Measurements from ENCODE around the gene HNRNPA3. TPM values are rescaled to one million over a fixed set of nuclear protein-coding genes. Genes with fewer than 3 reads are reported as not detected.

HNRNPA3 gene
- total and polyA plus RNA-seq, 4 donors: 155 to 182 (median 166) TPM

DNA sequence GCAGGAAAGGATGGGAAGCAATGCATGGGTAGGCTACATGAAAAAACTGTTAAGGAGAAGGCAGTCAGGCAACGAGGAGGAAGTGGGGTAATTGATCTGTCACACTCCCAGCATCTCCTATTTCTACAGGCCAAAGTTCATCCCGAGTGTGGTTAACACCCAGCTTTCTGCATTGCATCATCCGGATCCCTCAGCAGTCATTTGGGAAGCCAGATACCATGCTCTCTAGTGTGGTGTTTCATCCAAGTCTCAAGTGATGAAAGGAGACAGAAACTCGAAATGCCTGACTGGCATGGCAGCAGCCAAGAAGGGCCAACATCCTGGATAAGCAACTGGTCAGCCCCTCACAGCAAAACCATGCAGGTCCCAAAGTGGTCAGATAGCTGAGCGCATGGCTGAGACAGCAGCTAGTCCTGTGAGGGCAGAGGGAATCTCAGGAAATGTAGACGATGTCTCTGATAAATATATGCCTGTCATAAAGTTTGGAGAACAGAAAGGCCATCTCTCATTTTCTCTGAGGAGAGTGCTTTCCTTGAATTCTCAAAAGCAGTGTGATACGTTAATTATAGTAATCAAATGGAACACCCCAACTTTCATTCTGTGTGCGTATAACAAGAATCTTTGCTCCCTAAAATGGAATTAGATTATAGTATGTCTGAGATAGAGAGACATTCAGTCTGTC lies 24.8 kb upstream of the HNRNPA3 start:
- TF ChIP-seq, protein P1, sequence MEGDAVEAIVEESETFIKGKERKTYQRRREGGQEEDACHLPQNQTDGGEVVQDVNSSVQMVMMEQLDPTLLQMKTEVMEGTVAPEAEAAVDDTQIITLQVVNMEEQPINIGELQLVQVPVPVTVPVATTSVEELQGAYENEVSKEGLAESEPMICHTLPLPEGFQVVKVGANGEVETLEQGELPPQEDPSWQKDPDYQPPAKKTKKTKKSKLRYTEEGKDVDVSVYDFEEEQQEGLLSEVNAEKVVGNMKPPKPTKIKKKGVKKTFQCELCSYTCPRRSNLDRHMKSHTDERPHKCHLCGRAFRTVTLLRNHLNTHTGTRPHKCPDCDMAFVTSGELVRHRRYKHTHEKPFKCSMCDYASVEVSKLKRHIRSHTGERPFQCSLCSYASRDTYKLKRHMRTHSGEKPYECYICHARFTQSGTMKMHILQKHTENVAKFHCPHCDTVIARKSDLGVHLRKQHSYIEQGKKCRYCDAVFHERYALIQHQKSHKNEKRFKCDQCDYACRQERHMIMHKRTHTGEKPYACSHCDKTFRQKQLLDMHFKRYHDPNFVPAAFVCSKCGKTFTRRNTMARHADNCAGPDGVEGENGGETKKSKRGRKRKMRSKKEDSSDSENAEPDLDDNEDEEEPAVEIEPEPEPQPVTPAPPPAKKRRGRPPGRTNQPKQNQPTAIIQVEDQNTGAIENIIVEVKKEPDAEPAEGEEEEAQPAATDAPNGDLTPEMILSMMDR (IDR thresholded peaks at IDR 0.05; ENCODE audit: control extremely low read depth, extremely low read depth): no peak
- no peaks in the 10 kb centered on the region for H3K9me3 ChIP-seq (ENCODE audit: control insufficient read depth in 4 of 4, insufficient read depth in 3 of 4, low read length in 3 of 4)
- H3K4me1 ChIP-seq (ENCODE audit: control insufficient read depth in 5 of 5, insufficient read depth in 5 of 5, low read length in 5 of 5): peaks cover 0 to 2% (median 0%) of the 10 kb centered on the region in 5 donors
- H3K36me3 ChIP-seq (ENCODE audit: control insufficient read depth in 4 of 4, insufficient read depth in 4 of 4, low read length in 4 of 4): no peaks in the 10 kb centered on the region
- no peak overlapping the region for H3K4me3 ChIP-seq
- DNase-seq: no peak
- no peak overlapping the region for H3K9ac ChIP-seq (ENCODE audit: insufficient read depth in 1 of 2, low read length in 2 of 2)
- ATAC-seq (ENCODE audit: insufficient read depth, low FRiP score): no peak
- no peaks in the 10 kb centered on the region for H3K27me3 ChIP-seq (ENCODE audit: control insufficient read depth in 3 of 3, insufficient read depth in 3 of 3, low read length in 2 of 3)
- WGBS, 2 donors: 65 to 69% methylated on average over 8 of the region's 8 CpGs
- no peak overlapping the region for H3K27ac ChIP-seq (ENCODE audit: low read depth in 1 of 2, low read length in 1 of 2)

DNA sequence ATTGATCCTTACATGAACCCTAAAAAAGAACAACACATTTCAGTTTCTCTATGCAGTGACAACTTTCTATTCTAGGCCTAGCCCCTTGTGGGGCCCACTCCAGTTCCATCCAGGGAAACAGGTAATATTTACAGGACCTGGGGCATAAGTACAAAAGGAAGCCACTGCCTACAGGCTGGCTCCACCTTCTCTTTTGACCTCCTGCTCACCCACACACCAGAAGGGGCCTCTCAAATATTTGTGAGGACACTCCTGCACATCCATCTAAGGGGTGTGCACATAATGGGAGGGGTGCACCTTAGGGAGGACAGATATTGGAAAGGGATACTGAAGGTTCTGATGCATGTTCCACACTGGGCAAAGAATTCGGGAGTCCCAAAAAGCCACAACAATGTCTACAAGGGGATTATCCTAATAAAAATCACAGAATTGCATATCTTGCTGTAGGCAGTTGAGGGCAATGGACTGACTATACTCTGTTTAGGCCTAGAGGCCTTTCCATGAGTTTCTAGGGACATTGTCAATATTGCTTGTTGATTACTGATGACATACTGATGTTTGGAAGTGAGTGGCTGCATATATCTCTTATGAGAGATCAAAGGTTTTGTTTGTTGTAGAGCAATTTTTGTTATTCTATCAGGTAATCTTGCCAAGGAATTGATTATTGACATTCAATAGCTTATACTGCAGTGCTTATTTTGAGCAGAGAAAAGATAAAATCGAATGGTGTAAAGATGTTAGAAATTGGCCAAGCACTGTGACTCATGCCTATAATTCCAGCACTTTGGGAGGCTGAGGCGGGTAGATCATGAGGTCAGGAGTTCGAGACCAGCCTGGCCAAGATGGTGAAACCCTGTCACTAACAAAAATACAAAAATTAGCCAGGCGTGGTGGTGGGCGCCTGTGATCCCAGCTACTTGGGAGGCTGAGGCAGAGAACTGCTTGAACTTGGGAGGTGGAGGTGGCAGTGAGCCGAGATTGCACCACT lies 23.8 kb upstream of the HNRNPA3 start:
- no peaks in the 10 kb centered on the region for H3K27me3 ChIP-seq (ENCODE audit: control insufficient read depth in 3 of 3, insufficient read depth in 3 of 3, low read length in 2 of 3)
- H3K27ac ChIP-seq (ENCODE audit: low read depth in 1 of 2, low read length in 1 of 2): no peak overlapping the region
- no peaks in the 10 kb centered on the region for H3K36me3 ChIP-seq (ENCODE audit: control insufficient read depth in 4 of 4, insufficient read depth in 4 of 4, low read length in 4 of 4)
- no peak for ATAC-seq (ENCODE audit: insufficient read depth, low FRiP score)
- TF ChIP-seq, protein P1 (IDR thresholded peaks at IDR 0.05; ENCODE audit: control extremely low read depth, extremely low read depth): no peak
- peaks cover 0 to 2% (median 0%) of the 10 kb centered on the region in 5 donors for H3K4me1 ChIP-seq (ENCODE audit: control insufficient read depth in 5 of 5, insufficient read depth in 5 of 5, low read length in 5 of 5)
- no peak overlapping the region for H3K4me3 ChIP-seq
- WGBS, 2 donors: 90 to 97% methylated on average over 7 of the region's 7 CpGs
- no peak for DNase-seq
- H3K9me3 ChIP-seq (ENCODE audit: control insufficient read depth in 4 of 4, insufficient read depth in 3 of 4, low read length in 3 of 4): no peaks in the 10 kb centered on the region
- H3K9ac ChIP-seq (ENCODE audit: insufficient read depth in 1 of 2, low read length in 2 of 2): no peak overlapping the region

DNA sequence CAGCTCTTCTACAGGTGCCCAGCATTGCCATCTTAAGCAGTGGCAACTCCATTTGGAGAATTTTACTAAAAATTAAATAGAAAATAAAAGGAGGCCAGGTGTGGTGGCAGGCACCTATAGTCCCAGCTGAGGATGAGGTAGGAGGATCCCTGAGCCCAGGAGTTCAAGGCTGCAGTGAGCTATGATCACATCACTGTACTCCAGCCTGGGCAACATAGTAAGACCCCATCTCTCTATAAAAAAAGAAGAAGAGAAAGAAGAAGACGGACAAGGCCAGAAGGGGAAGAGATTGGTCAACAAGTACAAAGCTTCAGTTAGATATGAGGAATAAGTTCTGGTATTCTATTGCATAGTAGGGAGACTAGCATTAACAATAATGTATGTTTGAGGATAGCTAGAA lies 21.7 kb upstream of the HNRNPA3 start:
- H3K9me3 ChIP-seq (ENCODE audit: control insufficient read depth in 4 of 4, insufficient read depth in 3 of 4, low read length in 3 of 4): no peaks in the 10 kb centered on the region
- DNase-seq (no peak), ATAC-seq (ENCODE audit: insufficient read depth, low FRiP score) (no peak)
- TF ChIP-seq, protein P1 (IDR thresholded peaks at IDR 0.05; ENCODE audit: control extremely low read depth, extremely low read depth): no peak
- no peak overlapping the region for H3K9ac ChIP-seq (ENCODE audit: insufficient read depth in 1 of 2, low read length in 2 of 2)
- H3K4me1 ChIP-seq (ENCODE audit: control insufficient read depth in 5 of 5, insufficient read depth in 5 of 5, low read length in 5 of 5): peaks cover 0 to 2% (median 0%) of the 10 kb centered on the region in 5 donors
- no peaks in the 10 kb centered on the region for H3K36me3 ChIP-seq (ENCODE audit: control insufficient read depth in 4 of 4, insufficient read depth in 4 of 4, low read length in 4 of 4)
- 50 to 79% methylated on average over 1 of the region's 1 CpG for WGBS, 2 donors
- no peak overlapping the region for H3K4me3 ChIP-seq
- no peak overlapping the region for H3K27ac ChIP-seq (ENCODE audit: low read depth in 1 of 2, low read length in 1 of 2)
- peaks cover 0 to 2% (median 0%) of the 10 kb centered on the region in 3 donors for H3K27me3 ChIP-seq (ENCODE audit: control insufficient read depth in 3 of 3, insufficient read depth in 3 of 3, low read length in 2 of 3)
